Stomach (tissue), 4 donors: Measurements from ENCODE around the gene SUSD5.

Experiments used
- CTCF ChIP-seq, 7 experiments: fragments of 450-650 bp in 4 of 7; fragments of 200-600 bp in 3 of 7; sonication (generic) in 3 of 7; IDR thresholded peaks; one replicate each; pipeline ENCODE4 v1.5.1; 2016 to 2019; ENCODE audit warnings: antibody characterized with exemption in 7 of 7, control low read depth in 2 of 7, mild to moderate bottlenecking in 1 of 7
- POLR2A ChIP-seq, 4 donors: fragments of 450-650 bp; IDR thresholded peaks; one replicate each; pipeline ENCODE4 v1.6.1; 2016; ENCODE audit warnings: antibody characterized with exemption in 4 of 4, control low read depth in 2 of 4, mild to moderate bottlenecking in 1 of 4, moderate library complexity in 1 of 4
- POLR2AphosphoS5 ChIP-seq, 3 donors: sonication (generic); formaldehyde crosslinking; IDR thresholded peaks; one replicate each; pipeline ENCODE4 v1.6.1; 2016; ENCODE audit warnings: antibody characterized with exemption in 3 of 3

DNA sequence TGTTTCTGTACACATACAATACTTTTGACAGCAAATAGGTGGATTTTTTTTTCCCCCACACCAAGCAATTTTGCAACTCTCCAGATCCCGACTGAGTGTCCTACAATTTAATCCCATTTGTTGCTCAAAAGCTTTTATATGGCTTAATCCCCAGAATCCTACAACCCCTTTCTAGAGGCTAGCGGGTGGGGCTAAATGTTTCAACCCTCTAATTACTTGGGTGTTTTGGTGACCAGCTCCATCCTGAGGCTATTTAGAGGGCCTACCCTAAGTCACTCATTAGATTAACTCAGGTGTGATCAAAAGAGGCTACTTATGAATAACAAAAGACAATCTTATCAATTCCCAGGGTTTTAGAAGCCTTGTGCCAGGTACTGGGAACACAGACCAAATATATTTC, 37.6 kb upstream of the SUSD5 start:
- TF ChIP-seq CTCF (IDR thresholded peaks at IDR 0.05): no peak
- TF ChIP-seq POLR2AphosphoS5 (IDR thresholded peaks at IDR 0.05): no peak
- no peak for TF ChIP-seq POLR2A (IDR thresholded peaks at IDR 0.05)
